ENCODE results near the gene DDX1. TPM values are rescaled to one million over a fixed set of nuclear protein-coding genes. Genes with fewer than 3 reads are reported as not detected.

Gene DDX1
- total and polyA plus RNA-seq, 9 of the 15 experiments (the other 6 are each of a cell fraction or from before 2014, with no cell fraction given) = 116 to 277 (median 232) TPM

- TF ChIP-seq KDM1A (IDR thresholded peaks at IDR 0.05) (0 out of 4 replicates have a peak, but pooled peaks of 1 of the 2 experiments have one; percentile 12), FOXK2 (conservative IDR thresholded peaks at IDR 0.05 in 1 of 2, IDR thresholded peaks at IDR 0.05 in 1 of 2; ENCODE audit: low read depth in 2 of 2) (no peak), DEAF1 (CRISPR knock-in tag; IDR thresholded peaks at IDR 0.05) (no peak), ADNP (tag; IDR thresholded peaks at IDR 0.05) (0 out of 2 replicates have a peak, but pooled peaks have one; percentile 36), HLTF (IDR thresholded peaks at IDR 0.05) (0 out of 2 replicates have a peak, but pooled peaks have one; percentile 65), ETV6 (IDR thresholded peaks at IDR 0.05; ENCODE audit: borderline replicate concordance in 1 of 2, low read depth in 2 of 2, low read length in 1 of 2) (no peak), ETV6 (CRISPR knock-in tag; IDR thresholded peaks at IDR 0.05; ENCODE audit: borderline replicate concordance) (no peak), HMGN3 (IDR thresholded peaks at IDR 0.05; ENCODE audit: borderline replicate concordance, extremely low read depth, insufficient read length, low read depth, low read length) (no peak), COPS2 (conservative IDR thresholded peaks at IDR 0.05) (no peak), FOXO4 (CRISPR knock-in tag; IDR thresholded peaks at IDR 0.05) (no peak), PTRF (tag; IDR thresholded peaks at IDR 0.05) (0 out of 2 replicates have a peak, but pooled peaks have one; percentile 28), RBM25 (IDR thresholded peaks at IDR 0.05; ENCODE audit: low read depth, low read length, severe bottlenecking) (peak; percentile 93), PREB (CRISPR knock-in tag; IDR thresholded peaks at IDR 0.05) (no peak)
These were observed 7.4 kb upstream of the DDX1 start (continued) for GRCh38 chr2:15584316-15584715.

Measured in K562 (cell line).